Trophoblast cell (in vitro differentiated cells and primary cell): ENCODE results near the gene TPK1.

Experiments
- DNase-seq, 2 donors: peaks; one replicate each; pipeline ENCODE4 v3.0.0-alpha.2; 2016
- H2AFZ ChIP-seq: 2 replicates; pipeline ENCODE4 v1.6.1; 2013; ENCODE audit warnings: low read length, moderate library complexity, mild to moderate bottlenecking; ENCODE audit not compliant: insufficient read depth, poor library complexity
- H2AK5ac ChIP-seq: 2 replicates; pipeline ENCODE4 v1.6.1; 2013; ENCODE audit warnings: mild to moderate bottlenecking, low read length
- H2BK120ac ChIP-seq: 2 replicates; pipeline ENCODE4 v1.6.1; 2013; ENCODE audit warnings: low read length, mild to moderate bottlenecking, moderate library complexity; ENCODE audit not compliant: insufficient read depth, poor library complexity
- H2BK12ac ChIP-seq: 2 replicates; pipeline ENCODE4 v1.6.1; 2013; ENCODE audit warnings: mild to moderate bottlenecking, low read length, moderate library complexity
- H2BK5ac ChIP-seq: 2 replicates; pipeline ENCODE4 v1.6.1; 2013; ENCODE audit warnings: low read length, low read depth, moderate library complexity, mild to moderate bottlenecking; ENCODE audit not compliant: poor library complexity
- H3K14ac ChIP-seq: 2 replicates; pipeline ENCODE4 v1.6.1; 2013; ENCODE audit warnings: mild to moderate bottlenecking, low read length
- H3K18ac ChIP-seq: 2 replicates; pipeline ENCODE4 v1.6.1; 2013; ENCODE audit warnings: mild to moderate bottlenecking, low read length
- H3K23ac ChIP-seq: 2 replicates; pipeline ENCODE4 v1.6.1; 2013; ENCODE audit warnings: low read length
- H3K27ac ChIP-seq: 2 replicates; pipeline ENCODE4 v1.5.1; 2013; ENCODE audit warnings: low read depth, mild to moderate bottlenecking, inconsistent platforms, low read length, moderate library complexity
- H3K27me3 ChIP-seq: 2 replicates; pipeline ENCODE4 v1.6.1; 2013; ENCODE audit warnings: inconsistent platforms, mild to moderate bottlenecking, low read length, moderate library complexity; ENCODE audit not compliant: insufficient read depth
- H3K36me3 ChIP-seq, 2 experiments: 1 replicate in 1 of 2; 2 replicates in 1 of 2; pipeline ENCODE4 v1.6.1; 2013; ENCODE audit warnings: low read length in 2 of 2, mild to moderate bottlenecking in 2 of 2, moderate library complexity in 1 of 2; ENCODE audit not compliant: insufficient read depth in 2 of 2, control insufficient read depth in 1 of 2
- H3K4ac ChIP-seq: 2 replicates; pipeline ENCODE4 v1.6.1; 2013; ENCODE audit warnings: low read depth, mild to moderate bottlenecking, low read length, moderate library complexity
- H3K4me1 ChIP-seq, 2 experiments: 1 replicate in 1 of 2; 2 replicates in 1 of 2; pipeline ENCODE4 v1.6.1; 2013; ENCODE audit warnings: low read length in 2 of 2, mild to moderate bottlenecking in 2 of 2, moderate library complexity in 1 of 2; ENCODE audit not compliant: insufficient read depth in 2 of 2, control insufficient read depth in 1 of 2
- H3K4me2 ChIP-seq: 2 replicates; pipeline ENCODE4 v1.6.1; 2013; ENCODE audit warnings: inconsistent platforms, mild to moderate bottlenecking, low read length, moderate library complexity
- H3K4me3 ChIP-seq: 2 replicates; pipeline ENCODE4 v1.5.1; 2013; ENCODE audit warnings: mild to moderate bottlenecking, low read depth, low read length, inconsistent platforms
- H3K79me1 ChIP-seq: one replicate; pipeline ENCODE4 v1.6.1; 2013; ENCODE audit warnings: low read length
- H3K79me2 ChIP-seq: 2 replicates; pipeline ENCODE4 v1.6.1; 2013; ENCODE audit warnings: low read length, mild to moderate bottlenecking; ENCODE audit not compliant: control insufficient read depth, insufficient read depth, poor library complexity
- H3K9ac ChIP-seq: 2 replicates; pipeline ENCODE4 v1.6.1; 2013; ENCODE audit warnings: mild to moderate bottlenecking, low read length
- H3K9me3 ChIP-seq: 2 replicates; pipeline ENCODE4 v1.6.1; 2013; ENCODE audit warnings: low read depth, mild to moderate bottlenecking, control low read depth, inconsistent platforms, low read length; ENCODE audit not compliant: insufficient read depth
- H4K12ac ChIP-seq: 2 replicates; pipeline ENCODE4 v1.6.1; 2013; ENCODE audit warnings: low read depth, mild to moderate bottlenecking, low read length, moderate library complexity
- H4K8ac ChIP-seq: 2 replicates; pipeline ENCODE4 v1.6.1; 2013; ENCODE audit warnings: low read depth, mild to moderate bottlenecking, low read length, moderate library complexity
- H4K91ac ChIP-seq: one replicate; pipeline ENCODE4 v1.6.1; 2013; ENCODE audit warnings: low read depth, mild to moderate bottlenecking, low read length, moderate library complexity
- WGBS: extraction: QIAGEN DNeasy Blood & Tissue Kit; methylation state at CpG from one replicate; pipeline ENCODE4 v1.1.7; 2013; ENCODE audit warnings: missing lambda C conversion rate; ENCODE audit not compliant: insufficient read length, insufficient coverage; ENCODE audit errors: extremely low coverage; 5-methylcytosine and 5-hydroxymethylcytosine counted together

The TPK1 gene

DNA sequence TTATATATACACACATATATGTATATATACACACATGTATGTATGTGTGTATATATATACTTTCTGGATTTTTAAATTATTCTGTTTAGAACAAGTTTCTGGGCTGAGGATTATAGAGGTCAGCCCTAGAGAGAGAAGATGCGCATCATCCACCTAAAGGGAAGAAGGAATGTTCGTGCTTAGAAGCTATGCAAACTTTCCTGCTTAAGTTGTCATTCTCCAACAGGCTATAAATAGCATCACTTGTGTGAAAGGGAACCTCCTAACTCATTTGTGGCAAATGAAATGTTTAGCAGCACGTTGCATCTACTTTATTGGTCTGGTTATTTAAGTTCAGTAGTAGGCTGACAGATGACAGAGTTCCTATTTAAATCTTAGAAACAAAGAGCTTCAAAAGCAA lies 23.9 kb upstream of the TPK1 start:
- Histone ChIP-seq H3K4me3 (no peak overlapping the region), H3K9me3 (no peaks in the 10 kb centered on the region), H3K79me1 (no peaks in the 10 kb centered on the region), H3K4ac (no peak overlapping the region), H4K91ac (no peak overlapping the region), H3K4me1 (no peaks in the 10 kb centered on the region), H3K18ac (no peak overlapping the region), H2BK12ac (no peak overlapping the region), H4K8ac (no peak overlapping the region), H3K23ac (no peak overlapping the region), H2BK5ac (no peak overlapping the region), H2BK120ac (no peak overlapping the region), H3K27me3 (no peaks in the 10 kb centered on the region), H3K36me3 (no peaks in the 10 kb centered on the region), H4K12ac (no peak overlapping the region), H3K9ac (no peak overlapping the region), H3K4me2 (no peak overlapping the region), H2AFZ (no peak overlapping the region), H3K27ac (no peak overlapping the region), H3K79me2 (no peaks in the 10 kb centered on the region), H2AK5ac (no peak overlapping the region), H3K14ac (no peak overlapping the region)
- WGBS: no CpG with 5 or more reads among the region's 3 CpGs
- DNase-seq: no peak

DNA sequence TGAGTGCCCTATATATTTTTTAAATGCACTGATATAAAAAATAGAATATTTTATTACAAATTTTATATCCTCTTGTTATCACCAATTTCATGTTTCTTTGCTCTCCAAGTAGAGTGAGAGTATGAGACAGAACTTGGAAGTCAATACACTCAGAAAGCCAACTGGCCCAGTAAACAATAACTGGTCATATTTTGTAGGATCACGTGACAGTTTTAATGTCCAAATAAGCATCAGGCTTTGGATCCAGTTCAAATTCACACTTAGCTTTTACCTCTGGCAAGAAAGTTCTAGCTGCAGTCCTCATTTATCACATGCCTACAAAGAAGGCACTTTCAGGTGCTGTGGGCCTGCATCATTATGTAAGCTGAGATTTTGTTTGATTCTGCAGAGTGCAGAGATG lies 21.6 kb upstream of the TPK1 start:
- no peaks in the 10 kb centered on the region for H3K4me1 ChIP-seq
- no peak overlapping the region for H3K27ac ChIP-seq
- H3K4me3 ChIP-seq: no peak overlapping the region
- H2BK5ac ChIP-seq: no peak overlapping the region
- no peak overlapping the region for H2BK12ac ChIP-seq
- H3K9me3 ChIP-seq: no peaks in the 10 kb centered on the region
- H3K14ac ChIP-seq: no peak overlapping the region
- H2AFZ ChIP-seq: no peak overlapping the region
- no peak overlapping the region for H3K18ac ChIP-seq
- no peak overlapping the region for H4K91ac ChIP-seq
- no CpG with 5 or more reads among the region's 1 CpG for WGBS
- H3K79me1 ChIP-seq: no peaks in the 10 kb centered on the region
- H3K23ac ChIP-seq: no peak overlapping the region
- H3K79me2 ChIP-seq: no peaks in the 10 kb centered on the region
- H2AK5ac ChIP-seq: no peak overlapping the region
- no peak overlapping the region for H3K4me2 ChIP-seq
- no peak overlapping the region for H3K9ac ChIP-seq
- H3K4ac ChIP-seq: no peak overlapping the region
- H2BK120ac ChIP-seq: no peak overlapping the region
- H4K12ac ChIP-seq: no peak overlapping the region
- H3K36me3 ChIP-seq: no peaks in the 10 kb centered on the region
- H4K8ac ChIP-seq: no peak overlapping the region
- DNase-seq: no peak
- H3K27me3 ChIP-seq: no peaks in the 10 kb centered on the region

GRCh38 chr7:144854839-144855424 lies 19.1 kb upstream of the TPK1 start:
- H3K4me1 ChIP-seq: no peaks in the 10 kb centered on the region
- no peak overlapping the region for H3K4me2 ChIP-seq
- H3K9me3 ChIP-seq: no peaks in the 10 kb centered on the region
- no peaks in the 10 kb centered on the region for H3K27me3 ChIP-seq
- no peak overlapping the region for H3K23ac ChIP-seq
- H3K4ac ChIP-seq: no peak overlapping the region
- peak in 1 of 2 donors; percentile 57 for DNase-seq
- H3K27ac ChIP-seq: no peak overlapping the region
- WGBS: no CpG with 5 or more reads among the region's 3 CpGs
- H3K79me1 ChIP-seq: no peaks in the 10 kb centered on the region
- no peak overlapping the region for H4K12ac ChIP-seq
- no peak overlapping the region for H2BK5ac ChIP-seq
- no peaks in the 10 kb centered on the region for H3K79me2 ChIP-seq
- no peak overlapping the region for H2AK5ac ChIP-seq
- H3K4me3 ChIP-seq: no peak overlapping the region
- no peak overlapping the region for H3K18ac ChIP-seq
- no peak overlapping the region for H4K8ac ChIP-seq
- no peak overlapping the region for H4K91ac ChIP-seq
- H3K36me3 ChIP-seq: no peaks in the 10 kb centered on the region
- no peak overlapping the region for H3K14ac ChIP-seq
- no peak overlapping the region for H2BK12ac ChIP-seq
- H3K9ac ChIP-seq: no peak overlapping the region
- no peak overlapping the region for H2AFZ ChIP-seq
- no peak overlapping the region for H2BK120ac ChIP-seq

GRCh38 chr7:144853542-144853941 lies 17.7 kb upstream of the TPK1 start:
- Histone ChIP-seq H2BK5ac (no peak overlapping the region), H3K79me2 (no peaks in the 10 kb centered on the region), H4K8ac (no peak overlapping the region), H3K4me2 (no peak overlapping the region), H3K9ac (no peak overlapping the region), H4K91ac (no peak overlapping the region), H3K4me3 (no peak overlapping the region), H2BK12ac (no peak overlapping the region), H3K18ac (no peak overlapping the region), H3K9me3 (no peaks in the 10 kb centered on the region), H3K79me1 (no peaks in the 10 kb centered on the region), H3K4ac (no peak overlapping the region), H2AFZ (no peak overlapping the region), H2AK5ac (no peak overlapping the region), H3K4me1 (no peaks in the 10 kb centered on the region), H3K23ac (no peak overlapping the region), H4K12ac (no peak overlapping the region), H3K27ac (no peak overlapping the region), H3K27me3 (no peaks in the 10 kb centered on the region), H3K14ac (no peak overlapping the region), H3K36me3 (no peaks in the 10 kb centered on the region), H2BK120ac (no peak overlapping the region)
- no CpG with 5 or more reads among the region's 8 CpGs for WGBS
- DNase-seq: peak in 1 of 2 donors; percentile 11
